NCI-H2227 (cell line): ENCODE data around the gene SRSF9.

Experiments used
- DNase-seq: peaks from one replicate; lab custom pipeline; 2025; ENCODE audit not compliant: unreplicated experiment; lab: John Stamatoyannopoulos, UW

Gene SRSF9

GRCh38 chr12:120483621-120484020, 14.1 kb upstream of the SRSF9 start:
- no peak for DNase-seq

- no peak for DNase-seq
Observed at GRCh38 chr12:120481022-120481767, 11.6 kb upstream of the SRSF9 start.

GRCh38 chr12:120480211-120480610, 10.7 kb upstream of the SRSF9 start:
- no peak for DNase-seq

- DNase-seq, result no peak
Observed at GRCh38 chr12:120479458-120479857, 9.9 kb upstream of the SRSF9 start.

- no peak for DNase-seq
Observed at GRCh38 chr12:120475643-120476042, 6.1 kb upstream of the SRSF9 start.

GRCh38 chr12:120474616-120474960, 5.0 kb upstream of the SRSF9 start:
- DNase-seq, result no peak

- no peak for DNase-seq
Observed at GRCh38 chr12:120473807-120474615, 4.5 kb upstream of the SRSF9 start.

- DNase-seq, result no peak
Observed at GRCh38 chr12:120472521-120472920, 3.0 kb upstream of the SRSF9 start.

- DNase-seq, result peak; percentile 49
Observed at GRCh38 chr12:120470150-120470784, 719 bp upstream of the SRSF9 start.

- DNase-seq, result peak; percentile 77
Observed at GRCh38 chr12:120468821-120469449, 613 bp downstream of the SRSF9 start.

GRCh38 chr12:120468325-120468820, 1.2 kb downstream of the SRSF9 start:
- DNase-seq, result peak; percentile 50

GRCh38 chr12:120467439-120467838, 2.1 kb downstream of the SRSF9 start:
- DNase-seq, result no peak

- peak; percentile 46 for DNase-seq
Observed at GRCh38 chr12:120466560-120467315, 2.8 kb downstream of the SRSF9 start.

GRCh38 chr12:120465756-120466155, 3.8 kb downstream of the SRSF9 start:
- no peak for DNase-seq

- DNase-seq, result no peak
Observed at GRCh38 chr12:120463712-120464111, 5.8 kb downstream of the SRSF9 start.

- no peak for DNase-seq
Observed at GRCh38 chr12:120462099-120462640, 7.4 kb downstream of the SRSF9 start.

- no peak for DNase-seq
Observed at GRCh38 chr12:120460157-120460556, 9.4 kb downstream of the SRSF9 start.

GRCh38 chr12:120457133-120457532, 12.4 kb downstream of the SRSF9 start:
- no peak for DNase-seq

GRCh38 chr12:120455302-120455701, 14.2 kb downstream of the SRSF9 start:
- no peak for DNase-seq

- no peak for DNase-seq
Observed at GRCh38 chr12:120453977-120454376, 15.6 kb downstream of the SRSF9 start.
